Lung (tissue), 12 donors: Measurements from ENCODE around the gene MYO15A. TPM values are rescaled to one million over a fixed set of nuclear protein-coding genes. Genes with fewer than 3 reads are reported as not detected.

ENCODE experiments used
- ATAC-seq: fragments of 200-7000 bp; cut with Tn5 transposase; one replicate; pipeline ENCODE4 v1.9.1; 2020; ENCODE audit warnings: moderate number of reproducible peaks; ENCODE audit not compliant: insufficient read depth, low FRiP score
- DNase-seq, 3 donors: peaks; one replicate each; pipeline ENCODE4 v3.0.0-alpha.2; 2013 to 2017
- H3K27ac ChIP-seq, 2 donors: one replicate each; pipeline ENCODE4 v1.5.1; 2013; ENCODE audit warnings: mild to moderate bottlenecking in 2 of 2, moderate library complexity in 2 of 2, control low read depth in 1 of 2, inconsistent platforms in 1 of 2, low read depth in 1 of 2, low read length in 1 of 2
- H3K27me3 ChIP-seq, 3 donors: one replicate each; pipeline ENCODE4 v1.5.1; 2013; ENCODE audit warnings: low read length in 2 of 3; ENCODE audit not compliant: control insufficient read depth in 3 of 3, insufficient read depth in 3 of 3
- H3K36me3 ChIP-seq, 4 donors: one replicate each; pipeline ENCODE4 v1.5.1; 2013; ENCODE audit warnings: low read length in 4 of 4, mild to moderate bottlenecking in 1 of 4, moderate library complexity in 1 of 4; ENCODE audit not compliant: control insufficient read depth in 4 of 4, insufficient read depth in 4 of 4
- H3K4me1 ChIP-seq, 5 donors: one replicate each; pipeline ENCODE4 v1.5.1; 2013; ENCODE audit warnings: low read length in 5 of 5, mild to moderate bottlenecking in 2 of 5, moderate library complexity in 1 of 5; ENCODE audit not compliant: control insufficient read depth in 5 of 5, insufficient read depth in 5 of 5
- H3K4me3 ChIP-seq: one replicate; pipeline ENCODE4 v1.5.1; 2013; ENCODE audit warnings: mild to moderate bottlenecking, control low read depth, moderate library complexity
- H3K9ac ChIP-seq, 2 donors: one replicate each; pipeline ENCODE4 v1.5.1; 2013; ENCODE audit warnings: low read length in 2 of 2, control low read depth in 1 of 2; ENCODE audit not compliant: insufficient read depth in 1 of 2
- H3K9me3 ChIP-seq, 4 donors: one replicate each; pipeline ENCODE4 v1.5.1; 2013; ENCODE audit warnings: low read length in 3 of 4, mild to moderate bottlenecking in 1 of 4, moderate library complexity in 1 of 4; ENCODE audit not compliant: control insufficient read depth in 4 of 4, insufficient read depth in 3 of 4
- WGBS, 2 donors: extraction: QIAGEN DNeasy Blood & Tissue Kit; methylation state at CpG; one replicate each; pipeline ENCODE4 v1.1.7; 2013; 5-methylcytosine and 5-hydroxymethylcytosine counted together
- polyA plus RNA-seq, 2 donors: library from polyadenylated mRNA; stranded (reverse); fragments of 200-250 nt; gene quantifications; one replicate each; pipeline ENCODE4 v1.2.1, GENCODE V29; 2013
- total RNA-seq, 2 donors: library from RNA; depleted of rRNA in 1 of 2; stranded (reverse); fragments of >200 nt in 1 of 2; gene quantifications; one replicate each; pipeline ENCODE4 v1.2.1, GENCODE V29; 2014 to 2021
- TF ChIP-seq, protein P1 (sequence below): IDR thresholded peaks from 2 replicates; pipeline ENCODE4 v1.5.1; 2012; ENCODE audit warnings: mild to moderate bottlenecking; ENCODE audit errors: control extremely low read depth, extremely low read depth
- donor health status: control.
- donor health status: control.
- donor health status: Bipolar disorder and iron deficiency.
- donor health status: healthy.
- donor health status: DM: yes; HTN: yes; CAD: no.

Gene MYO15A
- total and polyA plus RNA-seq, 4 donors: 0.56 to 2.7 (median 2.3) TPM

DNA sequence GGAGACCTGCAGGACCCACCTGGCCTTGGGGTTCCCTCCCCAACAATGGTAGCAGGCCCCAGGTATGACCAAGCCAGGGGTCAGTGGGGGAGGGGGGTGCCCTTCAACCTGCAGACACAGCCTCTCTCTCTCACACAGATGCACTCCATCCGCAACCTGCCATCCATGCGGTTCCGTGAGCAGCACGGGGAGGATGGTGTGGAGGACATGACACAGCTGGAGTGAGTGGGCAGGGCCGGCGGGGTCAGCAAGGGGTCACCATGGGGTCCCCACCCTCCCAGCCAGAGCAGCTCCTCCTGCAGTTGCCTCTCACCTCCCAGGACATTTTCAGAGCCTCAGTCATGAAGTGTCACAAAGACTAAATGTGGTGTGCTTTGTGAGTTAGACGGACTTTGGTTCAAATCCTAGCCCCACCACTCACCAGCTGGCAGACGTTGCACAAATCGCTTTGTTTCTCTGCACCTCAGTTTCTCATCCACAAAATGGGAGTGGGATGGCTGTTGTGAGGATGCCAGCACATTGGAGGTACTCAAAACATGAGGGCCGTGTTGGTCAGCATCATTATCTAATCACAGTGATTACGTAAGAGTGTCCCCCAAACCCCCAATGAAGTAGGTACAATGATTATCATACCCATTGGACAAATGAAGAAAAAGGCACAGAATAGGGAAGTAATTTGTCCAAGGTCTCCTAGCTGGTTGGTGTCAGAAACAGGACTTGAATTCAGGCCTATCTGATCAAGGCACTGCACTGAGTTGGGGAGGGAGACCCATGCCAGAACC is 16.0 kb downstream of the MYO15A start:
- Histone ChIP-seq H3K4me3 (no peak overlapping the region), H3K4me1 (peaks cover 0 to 24% (median 7%) of the 10 kb centered on the region in 5 donors), H3K9ac (no peak overlapping the region), H3K27ac (no peak overlapping the region), H3K9me3 (peaks cover 0 to 2% (median 0%) of the 10 kb centered on the region in 4 donors), H3K27me3 (no peaks in the 10 kb centered on the region), H3K36me3 (no peaks in the 10 kb centered on the region)
- DNase-seq (peak; percentile 70 to 80 (median 78)), ATAC-seq (no peak)
- TF ChIP-seq, protein P1, sequence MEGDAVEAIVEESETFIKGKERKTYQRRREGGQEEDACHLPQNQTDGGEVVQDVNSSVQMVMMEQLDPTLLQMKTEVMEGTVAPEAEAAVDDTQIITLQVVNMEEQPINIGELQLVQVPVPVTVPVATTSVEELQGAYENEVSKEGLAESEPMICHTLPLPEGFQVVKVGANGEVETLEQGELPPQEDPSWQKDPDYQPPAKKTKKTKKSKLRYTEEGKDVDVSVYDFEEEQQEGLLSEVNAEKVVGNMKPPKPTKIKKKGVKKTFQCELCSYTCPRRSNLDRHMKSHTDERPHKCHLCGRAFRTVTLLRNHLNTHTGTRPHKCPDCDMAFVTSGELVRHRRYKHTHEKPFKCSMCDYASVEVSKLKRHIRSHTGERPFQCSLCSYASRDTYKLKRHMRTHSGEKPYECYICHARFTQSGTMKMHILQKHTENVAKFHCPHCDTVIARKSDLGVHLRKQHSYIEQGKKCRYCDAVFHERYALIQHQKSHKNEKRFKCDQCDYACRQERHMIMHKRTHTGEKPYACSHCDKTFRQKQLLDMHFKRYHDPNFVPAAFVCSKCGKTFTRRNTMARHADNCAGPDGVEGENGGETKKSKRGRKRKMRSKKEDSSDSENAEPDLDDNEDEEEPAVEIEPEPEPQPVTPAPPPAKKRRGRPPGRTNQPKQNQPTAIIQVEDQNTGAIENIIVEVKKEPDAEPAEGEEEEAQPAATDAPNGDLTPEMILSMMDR: no peak
- 77% methylated on average over 11 of the region's 11 CpGs for WGBS, 2 donors

GRCh38 chr17:18129041-18129502 is 20.5 kb downstream of the MYO15A start:
- TF ChIP-seq, protein P1: no peak
- Histone ChIP-seq H3K36me3 (no peaks in the 10 kb centered on the region), H3K27ac (no peak overlapping the region), H3K4me1 (peaks cover 0 to 10% (median 5%) of the 10 kb centered on the region in 5 donors), H3K4me3 (no peak overlapping the region), H3K27me3 (no peaks in the 10 kb centered on the region), H3K9me3 (no peaks in the 10 kb centered on the region), H3K9ac (no peak overlapping the region)
- WGBS, 2 donors: 50 to 71% methylated on average over 4 of the region's 4 CpGs
- peak; percentile 66 for ATAC-seq
- peak in 1 of 3 donors; percentile 38 for DNase-seq

DNA sequence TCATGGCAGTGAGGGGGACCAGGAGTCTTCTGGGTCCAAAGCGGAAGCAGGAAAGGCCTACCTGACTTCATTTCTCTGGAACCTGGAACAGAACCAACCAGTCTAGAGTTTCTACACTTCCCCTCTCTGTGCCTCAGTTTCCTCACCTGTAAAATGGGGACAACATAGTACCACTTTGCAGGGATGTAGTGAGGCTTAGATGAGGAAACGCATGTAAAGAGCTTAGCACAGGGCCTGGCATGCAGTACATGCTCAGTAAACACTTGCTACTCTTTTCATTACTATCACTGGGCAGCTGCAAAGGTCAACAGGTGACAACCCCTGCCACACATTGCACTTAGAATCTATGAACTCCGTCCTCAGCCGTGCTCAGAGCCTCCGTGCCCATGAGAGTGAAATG is 24.2 kb downstream of the MYO15A start:
- Histone ChIP-seq H3K27me3 (no peaks in the 10 kb centered on the region), H3K36me3 (no peaks in the 10 kb centered on the region), H3K9ac (no peak overlapping the region), H3K4me3 (no peak overlapping the region), H3K27ac (no peak overlapping the region), H3K9me3 (no peaks in the 10 kb centered on the region), H3K4me1 (no peaks in the 10 kb centered on the region)
- ATAC-seq: no peak
- TF ChIP-seq, protein P1: no peak
- DNase-seq: no peak
- 94 to 95% methylated on average over 5 of the region's 5 CpGs for WGBS, 2 donors
